Fibroblast of skin of scalp (primary cell): ENCODE results near the gene ACHE.
"Not testable (repeated sequence)": the region's sequence is repeated elsewhere in the genome, so short reads cannot be mapped to it uniquely, and the experiment has no call there.

Source experiments
- DNase-seq: peaks from one replicate; pipeline ENCODE4 v3.0.0-alpha.2; 2013

Gene ACHE

GRCh38 chr7:100861616-100861985 lies 34.1 kb downstream of the ACHE start:
- DNase-seq, result no peak

- DNase-seq, result no peak
Measured at GRCh38 chr7:100860702-100861615, 34.7 kb downstream of the ACHE start.

GRCh38 chr7:100859856-100860255 lies 35.8 kb downstream of the ACHE start:
- no peak for DNase-seq

GRCh38 chr7:100856871-100857282 lies 38.8 kb downstream of the ACHE start:
- no peak for DNase-seq

DNA sequence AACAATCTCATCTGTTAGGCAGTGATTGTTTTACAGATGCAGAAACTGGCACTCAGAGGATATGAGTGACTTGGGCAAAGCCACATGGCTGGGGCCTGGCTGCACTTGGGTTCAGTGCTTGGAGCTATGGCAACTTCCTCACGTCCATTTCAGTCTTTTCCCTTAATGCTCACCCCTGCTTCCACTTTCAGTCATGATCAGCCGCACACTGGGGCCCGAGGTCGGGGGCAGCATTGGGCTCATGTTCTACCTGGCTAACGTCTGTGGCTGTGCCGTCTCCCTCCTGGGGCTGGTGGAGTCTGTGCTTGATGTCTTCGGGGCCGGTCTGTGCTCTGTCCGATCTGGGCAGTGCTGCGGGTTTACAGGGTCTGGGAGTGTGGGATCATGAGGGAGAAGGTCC lies 40.2 kb downstream of the ACHE start:
- DNase-seq, result no peak

GRCh38 chr7:100854899-100855298 lies 40.8 kb downstream of the ACHE start:
- DNase-seq, result not testable (repeated sequence)

- no peak for DNase-seq
Measured at GRCh38 chr7:100854146-100854895, 41.4 kb downstream of the ACHE start.

DNA sequence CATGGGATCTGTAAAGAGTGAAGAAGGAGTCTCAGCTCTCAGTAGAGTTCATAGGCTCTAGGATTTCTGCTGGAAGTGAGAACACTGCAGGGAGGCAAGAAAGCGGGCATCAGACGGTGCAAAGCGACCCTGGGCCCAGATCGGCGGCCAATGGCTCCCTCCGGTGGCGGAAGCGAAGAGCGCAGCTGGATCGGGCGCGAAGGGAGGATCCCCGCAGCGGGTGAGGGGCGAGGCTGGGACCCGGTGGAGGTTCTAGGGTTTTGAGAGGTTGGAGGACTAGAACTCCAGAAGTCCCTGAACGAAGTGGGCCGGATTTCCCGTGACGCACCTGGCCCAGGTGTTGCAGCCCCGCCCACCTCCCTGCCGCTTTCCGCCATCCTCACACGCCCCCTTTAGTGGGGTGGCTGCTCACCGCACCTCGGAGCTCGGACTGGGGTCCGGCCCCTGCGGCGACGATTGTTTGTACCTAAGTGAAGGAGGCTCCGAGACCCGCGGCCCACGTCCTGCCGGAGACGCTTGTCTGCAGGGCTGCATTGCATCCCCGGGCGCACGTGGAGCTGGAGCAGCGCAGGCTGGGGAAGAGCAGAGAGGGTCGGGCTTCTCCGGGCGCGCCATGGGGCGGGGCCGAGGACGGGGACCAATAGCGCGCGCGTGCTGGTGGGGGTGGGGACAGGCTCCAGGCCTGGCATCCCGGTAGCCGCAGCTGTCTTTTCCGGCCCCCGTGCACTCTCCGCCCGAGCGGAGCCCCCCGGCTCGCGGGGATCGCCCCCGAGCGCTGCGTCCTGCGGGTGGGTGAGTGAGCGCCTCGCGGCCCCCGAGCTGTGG lies 43.4 kb downstream of the ACHE start, which contains the start of gene SLC12A9:
SLC12A9 (plus strand) TSS at position 666 of the 825 bp plus-strand sequence. CDS start 1,485 bp downstream, outside the sequence.
- peak; percentile 92 for DNase-seq

DNA sequence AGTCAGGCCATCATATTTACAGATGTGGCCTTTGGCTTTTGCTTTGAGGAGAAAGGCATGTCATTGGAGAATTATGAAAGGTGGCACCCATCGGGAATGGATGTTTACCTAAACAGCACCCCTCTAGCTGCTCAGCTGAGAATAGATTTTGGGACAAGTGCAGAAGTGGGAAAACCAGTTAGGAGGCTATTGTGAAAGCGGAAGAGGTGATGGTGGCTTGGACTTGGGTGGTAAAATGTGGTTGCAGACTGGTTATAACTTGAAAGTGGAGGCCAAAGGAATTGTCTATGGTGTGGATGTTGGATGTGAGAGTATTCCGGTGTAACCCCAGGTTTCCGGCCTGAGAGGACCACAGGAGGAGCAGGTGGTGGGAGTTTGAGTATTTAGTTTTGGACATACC lies 48.3 kb downstream of the ACHE start:
- DNase-seq, result no peak

- no peak for DNase-seq
Measured at GRCh38 chr7:100840470-100841100, 55.1 kb downstream of the ACHE start.
